Measurements from ENCODE around the gene SETDB2. TPM values are rescaled to one million over a fixed set of nuclear protein-coding genes. Genes with fewer than 3 reads are reported as not detected.
A peak's percentile ranks its signal among the peaks of the same experiment; 100 is the strongest.

Gene SETDB2
- total and polyA plus RNA-seq, 2 of the 4 experiments (the other 2 are of a cell fraction): 4.3 to 5.7 TPM

GRCh38 chr13:49494645-49495044 is 50.6 kb downstream of the SETDB2 start:
- Histone ChIP-seq H2AK5ac (ENCODE audit: low read depth, low read length) (no peak overlapping the region), H4K91ac (ENCODE audit: insufficient read depth, low read depth, low read length) (no peak overlapping the region), H3K4ac (ENCODE audit: low read depth, low read length) (no peak overlapping the region), H3K79me1 (ENCODE audit: low read depth in 1 of 2, low read length in 2 of 2) (peaks cover 0 to 15% of the 10 kb centered on the region in 2 experiments; a peak in 2 of 4 replicates), H2AFZ (replicated peaks; ENCODE audit: low read length, poor library complexity) (no peak overlapping the region), H2BK5ac (ENCODE audit: low read depth, low read length, poor library complexity, severe bottlenecking) (no peak overlapping the region), H3K4me3 (ENCODE audit: insufficient read depth, low read depth, low read length) (no peak overlapping the region), H3K9me3 (ENCODE audit: control insufficient read depth, insufficient read depth, low read length) (no peaks in the 10 kb centered on the region), H3K18ac (ENCODE audit: low read depth, low read length) (no peak overlapping the region), H3K56ac (ENCODE audit: extremely low read depth, insufficient read depth, low read length) (no peak overlapping the region), H3K14ac (replicated peaks; ENCODE audit: low read depth, low read length) (0 out of 2 replicates have a peak overlapping the region, but pooled peaks have one; percentile 5), H4K5ac (ENCODE audit: low read depth, low read length) (no peak overlapping the region), H3K9ac (ENCODE audit: low read depth, low read length) (no peak overlapping the region), H3K27ac (ENCODE audit: insufficient read depth, low read length) (no peak overlapping the region), H3K4me1 (ENCODE audit: control insufficient read depth, insufficient read depth, low read length) (peaks cover 6% of the 10 kb centered on the region), H3K27me3 (ENCODE audit: control insufficient read depth, insufficient read depth, low read length) (no peaks in the 10 kb centered on the region), H4K8ac (ENCODE audit: low read depth in 2 of 2, low read length in 2 of 2) (peak overlapping the region in 1 of 2 experiments; percentile 36; a peak in 2 of 4 replicates), H3K23ac (ENCODE audit: low read depth, low read length) (no peak overlapping the region; the same call in 1 of the 2 replicates), H2BK15ac (ENCODE audit: low read depth, low read length) (no peak overlapping the region), H2BK20ac (ENCODE audit: low read depth, low read length) (no peak overlapping the region), H3K36me3 (ENCODE audit: control insufficient read depth, insufficient read depth, low read length) (no peaks in the 10 kb centered on the region; the same call in 1 of the 2 replicates), H3K4me2 (ENCODE audit: low read depth, low read length) (no peak overlapping the region), H2AK9ac (replicated peaks; ENCODE audit: low read depth, low read length, poor library complexity) (no peak overlapping the region), H2BK120ac (ENCODE audit: low read depth, low read length) (no peak overlapping the region), H3K9me1 (ENCODE audit: insufficient read depth, low read length) (peaks cover 8% of the 10 kb centered on the region; the same call in 1 of the 2 replicates), H4K20me1 (ENCODE audit: insufficient read depth, low read length) (no peaks in the 10 kb centered on the region)
- intact Hi-C loops (cut with micrococcal nuclease) (loop anchor here (2.0 kb wide), 1 partner anchor 52 kb away; no protein-coding TSS in a partner anchor), in situ Hi-C loops (cut with MboI; ENCODE audit: low sequenced_read_pairs) (no loop called here), dilution Hi-C loops (cut with HindIII; ENCODE audit: low sequenced_read_pairs, unreplicated experiment) (no loop called here)
- BruUV-seq (replicated peaks): no TSS peak
- TF ChIP-seq SMC3 (IDR thresholded peaks at IDR 0.05; ENCODE audit: low read depth, low read length): no peak
- TF ChIP-seq RCOR1 (IDR thresholded peaks at IDR 0.05; ENCODE audit: insufficient replicate concordance, low read length): no peak
- no peak for TF ChIP-seq CHD1 (IDR thresholded peaks at IDR 0.05; ENCODE audit: low read depth, low read length)
- TF ChIP-seq POLR2A (IDR thresholded peaks at IDR 0.05; ENCODE audit: low read depth, low read length): no peak
- TF ChIP-seq MAZ (IDR thresholded peaks at IDR 0.05; ENCODE audit: borderline replicate concordance, low read depth, low read length): no peak
- no peak for TF ChIP-seq BHLHE40 (IDR thresholded peaks at IDR 0.05; ENCODE audit: low read depth, low read length)
- TF ChIP-seq RFX5 (IDR thresholded peaks at IDR 0.05; ENCODE audit: low read depth, low read length): no peak
- TF ChIP-seq NFE2L2 (IDR thresholded peaks at IDR 0.05; ENCODE audit: low read depth, low read length): no peak
- TF ChIP-seq, protein P1, sequence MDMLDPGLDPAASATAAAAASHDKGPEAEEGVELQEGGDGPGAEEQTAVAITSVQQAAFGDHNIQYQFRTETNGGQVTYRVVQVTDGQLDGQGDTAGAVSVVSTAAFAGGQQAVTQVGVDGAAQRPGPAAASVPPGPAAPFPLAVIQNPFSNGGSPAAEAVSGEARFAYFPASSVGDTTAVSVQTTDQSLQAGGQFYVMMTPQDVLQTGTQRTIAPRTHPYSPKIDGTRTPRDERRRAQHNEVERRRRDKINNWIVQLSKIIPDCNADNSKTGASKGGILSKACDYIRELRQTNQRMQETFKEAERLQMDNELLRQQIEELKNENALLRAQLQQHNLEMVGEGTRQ (IDR thresholded peaks at IDR 0.05; ENCODE audit: low read depth, low read length): no peak
- no peak for TF ChIP-seq FOS (IDR thresholded peaks at IDR 0.05; ENCODE audit: low read depth, low read length)
- TF ChIP-seq CEBPB (IDR thresholded peaks at IDR 0.05; ENCODE audit: low read depth, low read length): no peak
- TF ChIP-seq RAD21 (IDR thresholded peaks at IDR 0.05; ENCODE audit: low read length): no peak
- TF ChIP-seq MXI1 (IDR thresholded peaks at IDR 0.05; ENCODE audit: borderline replicate concordance, low read depth, low read length): no peak
- no peak for TF ChIP-seq CTCF (conservative IDR thresholded peaks at IDR 0.05; ENCODE audit: low read depth, low read length)
- TF ChIP-seq MAFK (IDR thresholded peaks at IDR 0.05; ENCODE audit: low read depth, low read length): no peak
- TF ChIP-seq, protein P2, sequence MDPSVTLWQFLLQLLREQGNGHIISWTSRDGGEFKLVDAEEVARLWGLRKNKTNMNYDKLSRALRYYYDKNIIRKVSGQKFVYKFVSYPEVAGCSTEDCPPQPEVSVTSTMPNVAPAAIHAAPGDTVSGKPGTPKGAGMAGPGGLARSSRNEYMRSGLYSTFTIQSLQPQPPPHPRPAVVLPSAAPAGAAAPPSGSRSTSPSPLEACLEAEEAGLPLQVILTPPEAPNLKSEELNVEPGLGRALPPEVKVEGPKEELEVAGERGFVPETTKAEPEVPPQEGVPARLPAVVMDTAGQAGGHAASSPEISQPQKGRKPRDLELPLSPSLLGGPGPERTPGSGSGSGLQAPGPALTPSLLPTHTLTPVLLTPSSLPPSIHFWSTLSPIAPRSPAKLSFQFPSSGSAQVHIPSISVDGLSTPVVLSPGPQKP (IDR thresholded peaks at IDR 0.05; ENCODE audit: borderline replicate concordance, low read depth, low read length): no peak
- ChIA-PET CTCF (interaction anchor here (1.4 kb wide), 1 partner anchor 13 kb away, joined by 6 read pairs; no protein-coding TSS in a partner anchor), POLR2A (ENCODE audit: unreplicated experiment) (no interaction called here)
- DNase-seq (no peak), ATAC-seq (ENCODE audit: low read depth) (no peak)
- WGBS, 2 experiments (ENCODE audit: extremely low coverage in 2 of 2, insufficient read length in 1 of 2): no CpG with 5 or more reads among the region's 2 CpGs

All from IMR-90 (cell line).